Endothelial cell of umbilical vein (primary cell): ENCODE data around the gene FXYD6.

Experiments
- EZH2 ChIP-seq: IDR thresholded peaks from 2 replicates; pipeline ENCODE4 v1.6.1; 2012; ENCODE audit warnings: borderline replicate concordance, low read depth, mild to moderate bottlenecking, moderate library complexity, low read length, inconsistent platforms; ENCODE audit not compliant: severe bottlenecking
- GATA2 ChIP-seq: IDR thresholded peaks from 2 replicates; pipeline ENCODE4 v1.7.0; 2011; ENCODE audit warnings: low read depth, mild to moderate bottlenecking, moderate library complexity, mixed read lengths, low read length; ENCODE audit not compliant: insufficient read length, insufficient read depth
- JUN ChIP-seq: IDR thresholded peaks from 2 replicates; pipeline ENCODE4 v1.6.1; 2011; ENCODE audit warnings: borderline replicate concordance, low read depth; ENCODE audit not compliant: insufficient read length, insufficient read depth
- MYC ChIP-seq: IDR thresholded peaks from one replicate; pipeline ENCODE4 v1.6.1; 2011; ENCODE audit warnings: mild to moderate bottlenecking, low read depth, low read length
- POLR2A ChIP-seq: IDR thresholded peaks from 2 replicates; pipeline ENCODE4 v1.6.1; 2012; ENCODE audit warnings: low read depth, mild to moderate bottlenecking, control low read depth, low read length
- POLR2AphosphoS5 ChIP-seq: IDR thresholded peaks from 2 replicates; pipeline ENCODE4 v1.6.1; 2012; ENCODE audit warnings: low read depth, mild to moderate bottlenecking, control low read depth, low read length, moderate library complexity; ENCODE audit not compliant: insufficient read depth
- TF ChIP-seq, protein P1 (sequence below), 2 donors: IDR thresholded peaks; 1 replicate in 1 of 2; 2 replicates in 1 of 2; pipeline ENCODE4 v1.5.1; 2011; ENCODE audit warnings: low read length in 2 of 2, mild to moderate bottlenecking in 2 of 2, moderate library complexity in 2 of 2, control low read depth in 1 of 2, inconsistent platforms in 1 of 2, low read depth in 1 of 2; ENCODE audit not compliant: insufficient read depth in 1 of 2; ENCODE audit errors: extremely low read depth in 1 of 2
- TF ChIP-seq, protein P2 (sequence below): IDR thresholded peaks from 2 replicates; pipeline ENCODE4 v1.6.1; 2011; ENCODE audit not compliant: insufficient read depth, insufficient read length

DNA sequence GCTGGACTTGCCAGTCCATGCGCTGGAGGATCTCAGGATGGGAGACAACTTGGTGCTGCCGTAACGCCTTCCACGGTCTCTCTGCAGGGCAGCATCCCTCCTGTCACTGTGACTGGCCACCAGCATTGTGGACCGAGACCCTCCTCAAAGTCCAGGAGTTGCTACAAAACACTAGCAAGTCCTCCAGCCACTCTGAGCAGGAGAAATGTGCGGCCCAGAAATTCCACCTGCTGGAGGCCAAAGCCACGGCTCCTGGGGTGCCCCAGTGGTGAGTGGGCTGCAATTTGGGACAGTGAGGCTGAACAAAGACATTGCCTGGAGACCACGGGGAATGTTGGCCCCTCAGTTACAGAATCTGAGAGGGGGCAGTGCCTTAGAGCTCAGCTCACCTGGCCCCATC, 72.6 kb downstream of the FXYD6 start:
- TF ChIP-seq EZH2 (no peak), POLR2A (no peak), GATA2 (no peak), POLR2AphosphoS5 (no peak), MYC (no peak), JUN (no peak)
- TF ChIP-seq, protein P1, sequence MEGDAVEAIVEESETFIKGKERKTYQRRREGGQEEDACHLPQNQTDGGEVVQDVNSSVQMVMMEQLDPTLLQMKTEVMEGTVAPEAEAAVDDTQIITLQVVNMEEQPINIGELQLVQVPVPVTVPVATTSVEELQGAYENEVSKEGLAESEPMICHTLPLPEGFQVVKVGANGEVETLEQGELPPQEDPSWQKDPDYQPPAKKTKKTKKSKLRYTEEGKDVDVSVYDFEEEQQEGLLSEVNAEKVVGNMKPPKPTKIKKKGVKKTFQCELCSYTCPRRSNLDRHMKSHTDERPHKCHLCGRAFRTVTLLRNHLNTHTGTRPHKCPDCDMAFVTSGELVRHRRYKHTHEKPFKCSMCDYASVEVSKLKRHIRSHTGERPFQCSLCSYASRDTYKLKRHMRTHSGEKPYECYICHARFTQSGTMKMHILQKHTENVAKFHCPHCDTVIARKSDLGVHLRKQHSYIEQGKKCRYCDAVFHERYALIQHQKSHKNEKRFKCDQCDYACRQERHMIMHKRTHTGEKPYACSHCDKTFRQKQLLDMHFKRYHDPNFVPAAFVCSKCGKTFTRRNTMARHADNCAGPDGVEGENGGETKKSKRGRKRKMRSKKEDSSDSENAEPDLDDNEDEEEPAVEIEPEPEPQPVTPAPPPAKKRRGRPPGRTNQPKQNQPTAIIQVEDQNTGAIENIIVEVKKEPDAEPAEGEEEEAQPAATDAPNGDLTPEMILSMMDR (IDR thresholded peaks at IDR 0.05; ENCODE audit: extremely low read depth in 1 of 2, insufficient read depth in 1 of 2, low read depth in 1 of 2, low read length in 2 of 2) = no peak
- TF ChIP-seq, protein P2, sequence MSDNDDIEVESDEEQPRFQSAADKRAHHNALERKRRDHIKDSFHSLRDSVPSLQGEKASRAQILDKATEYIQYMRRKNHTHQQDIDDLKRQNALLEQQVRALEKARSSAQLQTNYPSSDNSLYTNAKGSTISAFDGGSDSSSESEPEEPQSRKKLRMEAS = no peak
